HG03575 (cell line): ENCODE results near the gene CFLAR.
A peak's percentile ranks its signal among the peaks of the same experiment; 100 is the strongest.
"Not testable (repeated sequence)": the region's sequence is repeated elsewhere in the genome, so short reads cannot be mapped to it uniquely, and the experiment has no call there.

Source experiments
- ATAC-seq: cut with Tn5 transposase; IDR thresholded peaks from one replicate; pipeline ENCODE4 v1.9.1; 2021; ENCODE audit not compliant: unreplicated experiment, insufficient number of reproducible peaks, low FRiP score; ENCODE audit errors: extremely low read depth

CFLAR gene

DNA sequence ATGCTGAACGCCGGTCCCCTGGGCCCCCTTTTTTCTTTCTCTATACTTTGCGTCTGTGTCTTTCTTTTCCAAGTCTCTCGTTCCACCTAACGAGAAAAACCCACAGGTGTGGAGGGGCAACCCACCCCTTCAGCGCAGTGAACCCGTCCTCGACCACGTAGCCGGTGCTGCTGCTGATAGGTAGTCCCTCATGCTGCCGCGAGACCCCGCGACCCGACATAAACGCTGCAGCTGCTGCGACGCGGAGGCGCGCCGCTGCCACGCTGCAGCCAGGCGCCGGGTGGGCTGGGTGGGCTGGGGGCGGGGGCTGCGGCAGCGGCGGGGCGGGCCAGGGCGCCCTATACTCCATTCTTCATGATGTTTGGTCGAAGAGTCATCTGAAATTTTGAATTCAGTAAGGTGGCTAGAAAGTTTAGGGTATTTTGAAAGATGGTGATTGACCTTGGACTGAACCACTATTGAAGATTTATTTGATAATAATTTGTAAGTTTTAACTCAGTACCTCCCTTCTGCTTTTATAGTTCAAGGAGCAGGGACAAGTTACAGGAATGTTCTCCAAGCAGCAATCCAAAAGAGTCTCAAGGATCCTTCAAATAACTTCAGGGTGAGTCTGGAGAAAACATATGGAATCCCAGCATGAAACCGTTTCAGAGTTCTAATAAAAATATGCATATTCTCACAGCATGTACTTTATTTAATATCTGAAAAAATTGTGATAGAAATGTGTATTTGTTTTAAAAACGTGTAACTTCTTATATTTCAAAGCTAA, 24.1 kb downstream of the CFLAR start:
- ATAC-seq = no peak

DNA sequence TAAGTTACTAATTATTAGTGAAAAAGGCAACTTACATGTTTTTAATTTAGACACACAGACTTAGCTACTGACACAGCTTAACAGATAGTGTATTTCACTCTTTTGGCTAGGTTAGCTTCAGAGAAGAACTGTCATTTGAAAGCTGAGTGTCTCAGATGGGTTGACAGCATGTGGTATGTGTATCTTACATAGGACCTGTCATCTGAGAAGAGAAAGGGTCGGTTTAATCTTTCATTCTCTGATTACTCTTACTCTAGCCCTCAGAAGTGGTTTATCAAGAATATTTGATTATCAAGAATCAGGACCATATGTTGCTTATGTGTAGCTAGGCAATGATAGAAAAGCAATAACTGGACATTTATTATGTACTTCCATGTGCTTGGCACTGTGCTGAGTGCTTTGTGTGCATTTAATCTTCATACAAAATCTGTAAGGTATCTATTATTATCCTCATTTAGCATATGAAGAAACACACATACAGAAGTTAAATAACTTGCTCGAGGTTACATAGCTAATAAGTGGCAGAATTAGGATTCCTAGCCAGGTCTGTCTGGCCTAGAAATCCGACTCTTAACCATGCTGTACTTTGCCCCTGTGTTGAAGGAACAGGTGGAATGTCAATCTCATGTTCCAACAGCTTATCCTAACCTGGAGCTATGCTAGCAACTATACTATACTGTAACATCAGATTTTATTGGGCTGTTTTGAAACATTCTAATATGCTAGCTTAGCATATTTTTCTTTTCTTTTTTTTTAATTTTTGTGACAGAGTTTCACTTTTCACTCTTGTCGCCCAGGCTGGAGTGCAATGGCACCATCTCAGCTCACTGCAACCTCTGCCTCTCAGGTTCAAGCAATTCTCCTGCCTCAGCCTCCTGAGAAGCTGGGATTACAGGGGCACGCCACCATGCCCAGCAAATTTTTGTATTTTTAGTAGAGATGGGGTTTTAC, 28.4 kb downstream of the CFLAR start:
- ATAC-seq = no peak

DNA sequence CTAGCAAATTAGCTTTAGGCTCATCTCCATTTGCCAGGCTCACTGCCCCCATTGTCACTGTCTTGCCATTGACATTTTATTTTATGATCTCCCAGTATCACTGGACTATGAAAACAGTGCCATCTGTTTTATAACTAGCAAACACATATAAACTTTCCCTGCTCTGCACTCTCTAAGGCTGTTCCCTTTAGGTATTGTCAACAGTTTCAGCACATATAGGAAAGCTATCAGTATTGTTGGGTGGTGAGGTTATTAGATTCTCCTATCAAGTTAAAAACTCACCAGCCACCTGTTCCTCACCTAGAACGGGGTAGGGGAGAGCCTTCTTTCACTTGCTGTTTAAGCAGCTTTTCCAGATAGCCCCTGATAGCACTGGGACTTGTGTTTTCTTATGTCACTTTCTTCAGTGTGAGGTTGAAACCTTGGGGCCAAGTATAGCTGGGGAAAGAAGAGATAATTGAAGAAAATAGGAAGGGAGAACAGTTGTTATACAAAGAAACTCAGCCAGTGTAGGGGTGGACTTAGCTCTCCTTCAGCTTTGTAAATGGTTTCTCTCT, 32.5 kb downstream of the CFLAR start:
- ATAC-seq = no peak

DNA sequence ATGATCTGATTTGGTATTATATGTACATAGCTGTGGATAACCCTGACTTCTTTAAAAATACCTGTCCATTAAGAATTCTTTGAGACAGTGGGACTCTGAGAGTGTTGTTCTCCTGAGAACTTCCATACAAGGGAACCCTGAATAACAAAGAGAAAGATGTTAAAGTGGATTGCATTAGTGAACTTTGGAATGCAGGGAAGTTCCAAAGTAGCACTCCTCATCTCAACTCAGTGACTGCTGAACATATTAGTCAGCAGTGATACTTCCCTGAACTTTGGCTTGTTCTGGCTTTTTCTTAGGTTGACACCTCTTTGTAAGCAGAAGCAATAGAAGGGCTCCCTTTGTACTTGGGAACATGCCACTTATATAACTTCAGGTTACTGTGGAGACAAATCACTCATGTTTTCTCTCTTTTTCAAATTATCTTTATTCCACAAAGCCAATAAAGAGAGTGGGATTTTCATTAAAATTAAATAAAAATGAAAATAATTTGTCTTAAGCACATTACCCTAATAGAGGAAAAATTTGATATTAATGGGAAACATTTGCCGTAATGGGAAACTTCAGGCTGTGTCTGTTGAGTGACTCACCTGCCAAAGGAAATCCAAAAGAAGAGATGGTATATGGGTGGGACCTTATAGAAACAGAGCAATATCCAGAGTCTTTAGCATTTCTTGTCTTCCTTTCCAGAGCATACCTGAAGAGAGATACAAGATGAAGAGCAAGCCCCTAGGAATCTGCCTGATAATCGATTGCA, 33.3 kb downstream of the CFLAR start:
- no peak for ATAC-seq

DNA sequence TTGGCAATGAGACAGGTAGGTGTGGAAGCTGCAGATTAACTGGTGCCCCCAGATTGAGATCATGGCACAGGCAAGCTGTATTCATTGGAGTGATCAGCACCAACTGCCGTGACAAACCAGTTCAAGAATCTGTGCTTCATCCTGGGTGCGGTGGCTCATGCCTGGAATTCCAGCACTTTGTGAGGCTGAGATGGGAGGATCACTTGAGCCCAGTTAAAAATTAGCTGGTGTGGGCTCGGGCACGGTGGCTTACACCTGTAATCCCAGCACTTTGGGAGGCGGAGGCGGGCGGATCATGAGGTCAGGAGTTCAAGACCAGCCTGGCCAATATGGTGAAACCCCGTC, 33.8 kb downstream of the CFLAR start:
- ATAC-seq = not testable (repeated sequence)

DNA sequence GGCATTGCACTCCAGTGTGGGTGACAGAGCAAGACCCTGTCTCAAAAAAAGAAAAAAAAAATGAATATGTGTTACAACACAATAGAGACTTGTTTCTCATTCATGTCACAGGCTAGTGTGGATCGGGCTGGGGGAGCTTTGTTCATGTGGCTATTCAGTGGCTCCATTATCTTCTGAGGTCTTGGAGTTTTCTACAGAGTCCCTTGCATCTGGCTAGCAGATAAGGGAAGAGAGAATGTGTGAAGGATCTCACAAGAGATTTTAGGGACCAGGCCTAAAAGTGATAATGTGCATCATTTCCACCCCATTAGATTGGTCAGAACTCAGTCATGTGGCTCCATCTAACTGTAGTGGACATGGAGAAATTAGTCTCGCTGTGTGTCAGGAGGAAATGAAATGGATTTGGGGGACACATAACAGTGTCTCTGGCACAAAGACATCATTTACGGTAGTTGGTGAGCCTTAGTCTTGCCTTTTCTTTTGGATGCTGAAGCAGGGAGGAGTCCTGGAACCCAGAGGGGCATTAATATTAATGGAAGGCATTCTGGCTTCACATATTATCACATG, 34.6 kb downstream of the CFLAR start:
- no peak for ATAC-seq

DNA sequence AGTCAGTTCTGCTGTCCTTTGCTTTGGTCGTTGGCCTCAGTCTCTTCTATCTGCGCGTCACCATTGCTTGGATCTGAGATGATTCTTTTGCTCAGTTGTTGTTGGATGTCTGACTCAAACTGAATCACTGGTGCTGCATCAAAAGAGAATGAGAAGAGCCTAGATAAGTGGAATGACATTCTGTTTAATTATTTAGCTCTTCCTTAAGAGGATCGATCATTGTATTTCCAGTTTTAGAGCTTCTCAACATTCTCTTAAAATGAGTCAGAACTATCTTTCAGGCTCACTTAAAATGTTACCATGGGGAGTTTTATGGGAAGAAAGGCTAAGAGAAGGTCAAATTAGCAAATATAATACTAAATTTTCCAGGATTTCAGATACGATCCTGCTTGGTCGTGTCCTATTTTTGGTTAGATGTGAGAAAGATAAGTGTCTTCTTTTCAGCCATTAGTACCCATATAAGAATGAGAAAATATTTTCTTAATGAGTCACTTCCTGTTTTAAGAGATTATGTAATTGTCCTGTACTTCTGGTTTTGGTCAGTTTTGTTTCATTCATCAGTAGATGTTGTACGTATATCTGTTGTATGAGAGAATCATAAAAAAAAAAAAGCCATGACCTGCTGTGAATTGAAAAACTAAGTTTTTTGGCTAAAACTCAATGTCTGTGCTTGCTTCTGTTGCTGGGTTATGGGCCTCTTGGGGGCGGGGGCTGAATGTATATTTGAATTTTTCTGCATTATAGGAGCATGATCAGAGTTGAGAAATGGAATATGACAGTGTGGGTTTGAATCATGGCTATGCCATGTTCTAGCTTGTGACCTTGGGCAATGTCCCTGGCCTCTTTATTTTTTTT, 35.4 kb downstream of the CFLAR start:
- peak; percentile 77 for ATAC-seq

DNA sequence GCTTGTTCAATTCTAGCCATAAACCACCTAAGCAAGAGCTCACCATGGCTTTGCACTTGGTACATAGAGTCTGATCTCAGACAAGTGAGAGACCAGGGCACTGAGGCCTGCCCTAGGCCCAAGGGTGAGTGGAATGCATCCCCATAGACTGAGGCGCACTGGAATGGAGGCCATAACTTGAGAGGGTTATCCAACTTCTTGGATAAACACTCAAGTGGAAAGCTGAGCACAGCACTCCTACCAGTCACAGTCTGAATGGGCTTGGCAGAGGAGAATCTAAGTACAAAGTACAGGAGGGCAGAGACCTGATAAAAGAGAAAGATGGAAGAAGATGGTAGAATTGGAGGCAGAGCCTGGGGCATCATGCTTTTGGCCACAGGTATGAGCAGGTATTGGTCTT, 36.6 kb downstream of the CFLAR start:
- no peak for ATAC-seq

DNA sequence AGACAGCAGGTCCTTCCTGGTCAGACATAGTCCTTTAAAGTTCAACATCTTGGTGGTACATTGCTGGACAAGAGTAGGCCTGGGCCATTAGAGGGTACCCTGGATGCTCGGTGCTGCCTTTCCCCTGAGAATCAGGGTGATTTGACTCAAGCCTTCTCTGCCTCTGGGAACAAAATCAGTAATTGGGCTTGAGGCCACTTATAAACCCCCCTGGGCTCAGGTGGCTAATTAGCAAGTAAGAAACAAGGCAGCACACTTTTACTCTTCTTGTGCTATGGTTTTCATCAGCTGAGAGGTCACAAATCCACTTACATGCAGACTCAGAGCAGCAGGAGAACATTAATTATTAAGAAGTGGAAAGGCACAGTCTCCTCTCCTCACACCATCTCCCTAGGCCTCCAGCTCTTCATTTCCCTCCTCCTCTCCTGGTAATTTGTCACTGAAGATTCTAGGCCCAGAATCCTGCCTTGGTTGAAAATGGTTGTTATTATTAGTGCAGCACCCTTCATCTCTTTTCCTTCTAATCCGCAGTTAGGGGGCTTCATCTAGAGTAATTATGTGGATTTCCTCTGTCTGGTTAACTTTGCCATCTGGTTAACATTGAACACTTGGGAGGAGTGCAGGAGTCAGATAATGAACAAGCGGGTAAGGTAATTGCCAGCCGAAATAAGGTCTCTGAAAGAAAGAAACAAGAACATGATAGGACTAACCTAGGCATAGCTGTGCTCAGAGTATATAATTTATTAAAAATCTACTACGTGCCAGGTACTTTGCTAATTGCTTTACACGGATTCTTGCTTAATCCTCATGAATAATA, 37.2 kb downstream of the CFLAR start:
- no peak for ATAC-seq

DNA sequence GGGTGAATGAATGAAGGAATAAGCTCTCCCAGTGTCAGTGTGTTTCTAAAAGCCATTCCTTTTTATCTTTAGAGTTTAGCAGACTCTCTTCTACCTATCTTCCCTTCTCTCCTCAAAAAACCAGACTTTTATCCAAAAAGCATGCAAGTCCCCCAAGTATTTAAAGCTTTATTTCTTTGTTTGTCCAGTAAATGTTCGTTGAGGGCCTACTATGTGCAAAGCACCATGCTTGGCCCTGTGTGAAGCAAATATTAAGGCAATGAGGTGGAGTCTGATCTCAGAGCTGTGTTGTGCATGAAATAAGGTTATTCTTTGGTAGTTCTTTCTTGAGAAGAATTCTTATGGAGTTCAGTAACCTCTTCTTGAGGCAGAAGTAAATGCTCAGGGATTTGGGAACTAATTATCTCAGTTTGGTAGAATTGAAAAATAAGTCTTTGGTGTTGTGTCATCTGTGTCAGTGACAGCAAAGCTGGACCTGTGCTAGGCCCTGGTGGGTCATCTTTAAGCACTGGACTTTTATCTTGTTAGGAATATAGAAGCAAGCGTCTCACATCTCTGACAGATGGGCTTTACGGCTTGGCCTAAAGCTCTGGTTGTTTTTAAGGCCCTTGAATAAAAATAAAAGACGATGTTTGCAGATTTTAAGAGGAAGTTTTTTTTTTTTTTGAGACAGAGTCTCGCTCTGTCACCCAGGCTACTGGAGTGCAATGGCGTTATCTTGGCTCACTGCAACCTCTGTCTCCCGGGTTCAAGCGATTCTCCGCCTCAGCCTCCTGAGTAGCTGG, 38.8 kb downstream of the CFLAR start:
- no peak for ATAC-seq

DNA sequence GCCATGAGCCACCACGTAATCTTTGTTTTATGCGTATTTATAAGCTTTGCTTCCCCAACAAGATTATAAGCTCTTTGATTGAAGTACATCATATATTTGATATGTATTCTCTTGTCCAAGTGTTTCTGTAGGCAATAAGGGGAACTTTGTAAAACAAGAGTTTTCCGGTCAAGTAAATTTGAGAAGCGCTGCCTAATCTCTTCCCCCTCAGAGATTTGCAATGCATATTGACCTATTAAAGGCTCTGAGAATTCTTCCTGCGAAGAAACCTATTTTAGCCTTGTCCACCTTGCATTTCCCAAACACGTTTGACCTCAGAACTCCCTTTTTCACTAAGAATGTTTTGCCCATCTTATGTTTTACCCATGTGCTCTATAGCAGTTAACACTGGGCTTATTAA, 40.1 kb downstream of the CFLAR start:
- ATAC-seq = no peak

DNA sequence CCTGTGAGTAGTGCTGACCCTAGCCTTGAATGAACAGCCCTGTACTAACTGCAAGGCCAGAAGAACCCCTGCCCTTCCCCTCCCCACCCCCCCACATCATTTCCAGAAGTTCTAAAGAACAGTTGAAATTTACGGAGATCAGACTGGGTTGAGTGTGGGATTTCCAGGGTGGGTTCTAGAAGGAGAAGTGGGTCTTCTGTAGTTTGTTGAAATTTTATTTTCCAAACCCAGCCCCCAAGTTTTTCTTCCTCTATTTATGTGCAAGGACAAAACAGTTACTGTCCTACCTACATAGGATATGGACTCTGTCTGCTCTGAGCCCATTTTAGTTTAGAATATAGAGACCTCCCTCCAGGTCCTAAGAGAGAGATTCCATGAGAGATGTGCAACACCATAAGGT, 40.7 kb downstream of the CFLAR start:
- no peak for ATAC-seq

DNA sequence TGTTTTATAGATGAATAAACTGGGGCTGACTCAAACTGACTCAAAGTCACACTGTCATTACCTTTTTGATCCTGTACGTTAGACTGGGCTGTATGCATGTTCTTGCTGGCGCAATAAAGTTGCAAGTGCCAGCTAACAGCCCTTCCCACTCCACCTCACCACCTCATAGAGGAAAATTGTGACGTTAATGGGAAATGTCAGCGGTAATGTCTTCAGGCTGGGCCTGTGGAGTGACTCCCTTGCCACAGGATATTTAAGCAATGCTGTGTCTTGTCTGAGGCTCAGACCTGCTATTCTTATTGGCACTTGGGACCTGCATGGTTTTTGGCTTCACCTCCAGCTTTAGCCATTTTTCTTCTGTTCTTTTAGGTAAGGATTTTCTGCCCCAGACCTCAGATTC, 41.7 kb downstream of the CFLAR start:
- peak; percentile 5 for ATAC-seq

DNA sequence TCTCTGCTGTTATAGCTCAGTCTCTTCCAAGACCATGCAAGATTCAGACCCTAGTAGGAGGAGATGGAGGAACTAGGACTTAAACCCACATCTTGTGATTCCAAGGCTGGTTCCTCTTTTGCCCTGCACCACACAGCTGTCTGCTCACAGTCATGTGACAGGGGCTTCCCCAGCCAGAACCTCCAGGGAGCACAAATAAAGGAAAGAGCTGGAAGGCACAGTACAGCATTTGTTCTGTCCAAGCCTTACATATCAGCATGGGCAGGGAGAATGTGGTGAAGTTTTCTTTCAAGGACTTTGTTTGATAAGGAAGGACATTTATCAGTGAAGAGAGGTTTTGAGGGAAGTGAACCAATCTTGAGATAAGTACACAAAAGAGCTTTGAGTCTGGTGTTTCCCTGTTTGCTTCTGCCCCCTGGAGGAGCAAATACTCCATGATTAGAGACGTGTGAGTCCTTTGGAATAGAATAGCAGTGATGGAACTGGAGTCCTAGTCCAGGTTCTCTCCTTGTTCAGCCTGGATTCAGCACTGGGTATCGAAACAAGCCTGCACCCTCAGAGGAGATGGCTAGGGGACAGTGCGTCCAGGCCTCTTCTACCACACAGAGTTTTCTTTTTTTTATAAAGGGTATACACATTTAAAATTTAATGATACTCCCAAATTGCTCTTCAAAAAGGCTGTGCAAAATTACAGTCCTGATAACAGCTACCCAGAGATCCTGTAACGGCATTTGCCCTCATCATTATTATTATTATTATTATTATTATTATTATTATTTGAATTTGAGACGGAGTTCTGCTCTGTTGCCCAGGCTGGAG, 42.4 kb downstream of the CFLAR start:
- ATAC-seq = peak; percentile 80

DNA sequence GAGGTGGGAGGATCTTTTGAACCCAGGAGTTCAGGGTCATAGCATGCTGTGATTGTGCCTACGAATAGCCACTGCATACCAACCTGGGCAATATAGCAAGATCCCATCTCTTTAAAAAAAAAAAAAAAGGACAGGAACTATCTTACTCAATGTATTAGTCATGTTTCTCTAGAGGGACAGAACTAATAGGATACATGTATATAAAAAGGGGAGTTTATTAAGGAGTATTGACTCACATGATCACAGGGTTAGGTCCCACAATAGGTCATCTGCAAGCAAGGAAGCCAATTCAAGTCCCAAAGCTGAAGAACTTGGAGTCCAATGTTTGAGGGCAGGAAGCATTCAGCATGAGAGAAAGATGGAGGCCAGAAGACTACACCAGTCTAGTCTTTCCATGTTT, 48.2 kb downstream of the CFLAR start:
- ATAC-seq = no peak

DNA sequence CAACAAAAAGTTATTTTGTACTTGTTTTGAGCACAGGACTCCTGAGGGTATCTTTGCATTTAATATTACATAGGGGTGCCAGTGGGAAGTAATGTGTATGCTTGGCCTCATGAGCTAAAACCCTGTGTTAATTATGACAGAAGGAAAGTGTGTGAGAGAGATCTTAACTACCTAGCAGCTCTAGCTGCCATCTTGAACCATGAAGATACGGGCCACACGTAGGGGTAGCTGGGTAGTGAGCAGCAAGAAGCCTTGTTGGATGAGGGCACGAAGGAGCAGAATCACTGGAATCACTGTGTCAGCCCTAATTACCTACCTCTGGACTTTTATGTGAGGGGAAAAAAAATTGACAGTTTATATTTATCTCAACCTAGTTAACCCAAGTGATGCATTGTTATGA, 51.6 kb downstream of the CFLAR start:
- ATAC-seq = no peak
